ENCODE measurements around the gene SLC44A1. TPM values are rescaled to one million over a fixed set of nuclear protein-coding genes. Genes with fewer than 3 reads are reported as not detected.

The SLC44A1 gene
- total and polyA plus RNA-seq, 2 experiments from 2014 or later: 30.4 to 52.6 TPM

DNA sequence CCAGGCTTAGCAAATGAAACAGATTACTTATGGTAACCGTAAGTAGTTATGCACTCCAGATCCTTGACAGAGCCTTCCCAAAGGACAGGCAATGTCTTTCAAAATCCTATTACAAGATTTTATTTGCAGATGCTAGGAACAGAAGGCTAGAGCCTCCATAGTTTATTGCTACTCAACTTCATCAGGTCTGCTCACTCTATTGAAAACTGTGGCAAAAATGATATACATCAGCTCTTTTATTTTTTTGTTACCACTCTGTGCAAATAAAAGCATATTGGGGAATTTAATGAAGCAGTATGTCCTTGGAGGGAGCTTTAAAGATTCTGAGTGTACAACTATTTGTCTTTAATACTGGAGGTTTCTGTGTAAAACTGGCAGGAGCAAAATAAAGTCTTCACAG, 46.5 kb downstream of the SLC44A1 start:
- peaks cover 22% of the 10 kb centered on the region for H3K4me1 ChIP-seq (ENCODE audit: insufficient read depth)
- H3K9me3 ChIP-seq (ENCODE audit: low read depth): no peaks in the 10 kb centered on the region
- no peak overlapping the region for H3K4me3 ChIP-seq
- H3K36me3 ChIP-seq (ENCODE audit: low read depth): no peaks in the 10 kb centered on the region
- no peak for DNase-seq
- WGBS, 2 experiments (ENCODE audit: low coverage in 1 of 2, low lambda C conversion rate in 2 of 2, missing lambda C conversion rate in 2 of 2): 96 to 98% methylated on average over 1 of the region's 1 CpG
- H3K27ac ChIP-seq: peak overlapping the region; percentile 42
- no peak overlapping the region for H3K4me2 ChIP-seq (ENCODE audit: unreplicated experiment)
- H3K27me3 ChIP-seq (replicated peaks; ENCODE audit: insufficient read depth): no peaks in the 10 kb centered on the region
- TF ChIP-seq EZH2 (IDR thresholded peaks at IDR 0.05; ENCODE audit: insufficient read depth, poor library complexity, severe bottlenecking) (no peak), EZH2phosphoT487 (IDR thresholded peaks at IDR 0.05; ENCODE audit: insufficient read depth, low read depth) (no peak)
- no peaks in the 10 kb centered on the region for H4K20me1 ChIP-seq (ENCODE audit: insufficient read depth)
- in situ Hi-C loops (cut with MboI): no loop called here
- H2AFZ ChIP-seq: 0 out of 2 replicates have a peak overlapping the region, but pooled peaks have one; percentile 17
- no peak overlapping the region for H3K9ac ChIP-seq
- H3F3A ChIP-seq (ENCODE audit: insufficient read depth): peaks cover 6% of the 10 kb centered on the region; the same call in 1 of the 2 replicates
- H3K9me2 ChIP-seq (ENCODE audit: insufficient read depth): no peaks in the 10 kb centered on the region
- peaks cover 93% of the 10 kb centered on the region for H3K79me2 ChIP-seq (ENCODE audit: insufficient read depth)

- H3K27ac ChIP-seq: no peak overlapping the region
- no peaks in the 10 kb centered on the region for H3K27me3 ChIP-seq (replicated peaks; ENCODE audit: insufficient read depth)
- no peaks in the 10 kb centered on the region for H3K9me2 ChIP-seq (ENCODE audit: insufficient read depth)
- 76 to 100% methylated on average over 1 of the region's 1 CpG for WGBS, 2 experiments (ENCODE audit: low coverage in 1 of 2, low lambda C conversion rate in 2 of 2, missing lambda C conversion rate in 2 of 2)
- H4K20me1 ChIP-seq (ENCODE audit: insufficient read depth): no peaks in the 10 kb centered on the region
- H3K79me2 ChIP-seq (ENCODE audit: insufficient read depth): peaks cover 93% of the 10 kb centered on the region
- TF ChIP-seq EZH2 (IDR thresholded peaks at IDR 0.05; ENCODE audit: insufficient read depth, poor library complexity, severe bottlenecking) (no peak), EZH2phosphoT487 (IDR thresholded peaks at IDR 0.05; ENCODE audit: insufficient read depth, low read depth) (no peak)
- H3K4me3 ChIP-seq: no peak overlapping the region
- H3F3A ChIP-seq (ENCODE audit: insufficient read depth): peaks cover 11% of the 10 kb centered on the region; the same call in 1 of the 2 replicates
- in situ Hi-C loops (cut with MboI): no loop called here
- no peaks in the 10 kb centered on the region for H3K9me3 ChIP-seq (ENCODE audit: low read depth)
- H3K4me1 ChIP-seq (ENCODE audit: insufficient read depth): peaks cover 27% of the 10 kb centered on the region
- no peak for DNase-seq
- no peaks in the 10 kb centered on the region for H3K36me3 ChIP-seq (ENCODE audit: low read depth)
- H2AFZ ChIP-seq: no peak overlapping the region
- no peak overlapping the region for H3K4me2 ChIP-seq (ENCODE audit: unreplicated experiment)
- no peak overlapping the region for H3K9ac ChIP-seq
These were observed 47.0 kb downstream of the SLC44A1 start for GRCh38 chr9:105291422-105291859.

DNA sequence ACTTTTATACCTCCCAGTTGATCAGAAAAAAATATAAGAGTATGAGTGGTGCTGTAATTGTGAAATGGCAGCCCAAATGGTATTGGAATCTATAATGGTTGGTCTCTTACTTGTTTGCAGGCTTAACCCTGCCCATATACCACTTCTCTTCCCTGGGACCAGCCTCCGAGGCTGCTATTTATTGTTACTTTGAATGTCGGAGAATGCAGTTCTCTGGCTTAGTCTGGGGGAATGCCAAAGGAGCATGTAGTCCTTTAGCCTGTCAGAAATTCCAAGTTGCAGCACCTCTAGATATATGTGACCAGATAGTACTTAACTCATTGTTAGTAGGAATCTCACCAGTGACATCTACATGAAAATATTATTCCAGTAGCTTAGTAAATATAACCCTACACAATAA, 47.5 kb downstream of the SLC44A1 start:
- Histone ChIP-seq H3K9me2 (ENCODE audit: insufficient read depth) (no peaks in the 10 kb centered on the region), H3K27me3 (replicated peaks; ENCODE audit: insufficient read depth) (no peaks in the 10 kb centered on the region), H3K9ac (no peak overlapping the region), H2AFZ (no peak overlapping the region), H3K27ac (no peak overlapping the region), H3K9me3 (ENCODE audit: low read depth) (no peaks in the 10 kb centered on the region), H3F3A (ENCODE audit: insufficient read depth) (peaks cover 13% of the 10 kb centered on the region; the same call in 1 of the 2 replicates), H3K36me3 (ENCODE audit: low read depth) (no peaks in the 10 kb centered on the region), H3K4me3 (no peak overlapping the region), H3K4me1 (ENCODE audit: insufficient read depth) (peaks cover 30% of the 10 kb centered on the region), H3K79me2 (ENCODE audit: insufficient read depth) (peaks cover 88% of the 10 kb centered on the region), H3K4me2 (ENCODE audit: unreplicated experiment) (no peak overlapping the region), H4K20me1 (ENCODE audit: insufficient read depth) (no peaks in the 10 kb centered on the region)
- no peak for DNase-seq
- no peak for TF ChIP-seq EZH2phosphoT487 (IDR thresholded peaks at IDR 0.05; ENCODE audit: insufficient read depth, low read depth)
- in situ Hi-C loops (cut with MboI): no loop called here
- WGBS, 2 experiments (ENCODE audit: low coverage in 1 of 2, low lambda C conversion rate in 2 of 2, missing lambda C conversion rate in 2 of 2): 76 to 100% methylated on average over 2 of the region's 2 CpGs

- no peaks in the 10 kb centered on the region for H3K27me3 ChIP-seq (replicated peaks; ENCODE audit: insufficient read depth)
- no peaks in the 10 kb centered on the region for H3K36me3 ChIP-seq (ENCODE audit: low read depth)
- no peaks in the 10 kb centered on the region for H3K9me2 ChIP-seq (ENCODE audit: insufficient read depth)
- H3K4me3 ChIP-seq: no peak overlapping the region
- H3K9ac ChIP-seq: no peak overlapping the region
- no peak overlapping the region for H2AFZ ChIP-seq
- 83 to 87% methylated on average over 3 of the region's 3 CpGs for WGBS, 2 experiments (ENCODE audit: low coverage in 1 of 2, low lambda C conversion rate in 2 of 2, missing lambda C conversion rate in 2 of 2)
- in situ Hi-C loops (cut with MboI): no loop called here
- no peaks in the 10 kb centered on the region for H4K20me1 ChIP-seq (ENCODE audit: insufficient read depth)
- no peak overlapping the region for H3K4me2 ChIP-seq (ENCODE audit: unreplicated experiment)
- no peak for DNase-seq
- TF ChIP-seq EZH2phosphoT487 (IDR thresholded peaks at IDR 0.05; ENCODE audit: insufficient read depth, low read depth): no peak
- no peak for TF ChIP-seq EZH2 (IDR thresholded peaks at IDR 0.05; ENCODE audit: insufficient read depth, poor library complexity, severe bottlenecking)
- peaks cover 44% of the 10 kb centered on the region for H3K4me1 ChIP-seq (ENCODE audit: insufficient read depth)
- H3K79me2 ChIP-seq (ENCODE audit: insufficient read depth): peaks cover 83% of the 10 kb centered on the region
- H3K9me3 ChIP-seq (ENCODE audit: low read depth): no peaks in the 10 kb centered on the region
- no peak overlapping the region for H3K27ac ChIP-seq
- H3F3A ChIP-seq (ENCODE audit: insufficient read depth): peaks cover 27% of the 10 kb centered on the region
These were observed 49.0 kb downstream of the SLC44A1 start for GRCh38 chr9:105293408-105293807.

- Histone ChIP-seq H3K27me3 (replicated peaks; ENCODE audit: insufficient read depth) (no peaks in the 10 kb centered on the region), H3K4me2 (ENCODE audit: unreplicated experiment) (no peak overlapping the region), H3K79me2 (ENCODE audit: insufficient read depth) (peaks cover 75% of the 10 kb centered on the region), H3K9me2 (ENCODE audit: insufficient read depth) (no peaks in the 10 kb centered on the region), H3F3A (ENCODE audit: insufficient read depth) (peaks cover 43% of the 10 kb centered on the region), H3K27ac (peak overlapping the region; percentile 97), H3K9ac (peak overlapping the region; percentile 26; the same call in 1 of the 2 replicates), H3K4me1 (ENCODE audit: insufficient read depth) (peaks cover 60% of the 10 kb centered on the region), H3K9me3 (ENCODE audit: low read depth) (no peaks in the 10 kb centered on the region), H4K20me1 (ENCODE audit: insufficient read depth) (no peaks in the 10 kb centered on the region), H3K36me3 (ENCODE audit: low read depth) (no peaks in the 10 kb centered on the region), H3K4me3 (no peak overlapping the region), H2AFZ (no peak overlapping the region)
- TF ChIP-seq EZH2phosphoT487 (IDR thresholded peaks at IDR 0.05; ENCODE audit: insufficient read depth, low read depth): no peak
- no peak for TF ChIP-seq EZH2 (IDR thresholded peaks at IDR 0.05; ENCODE audit: insufficient read depth, poor library complexity, severe bottlenecking)
- no peak for DNase-seq
- WGBS, 2 experiments (ENCODE audit: low coverage in 1 of 2, low lambda C conversion rate in 2 of 2, missing lambda C conversion rate in 2 of 2): 100% methylated on average over 2 of the region's 2 CpGs
- in situ Hi-C loops (cut with MboI): no loop called here
These were observed 50.7 kb downstream of the SLC44A1 start for GRCh38 chr9:105295201-105295550.

All from GM23248 (cell line).